Neutrophil (primary cell): ENCODE measurements around the gene SOAT2.

Experiments used
- H3K27ac ChIP-seq: fragments of 200-600 bp; sonication (generic); 2 replicates; pipeline ENCODE4 v1.5.1; 2016; ENCODE audit warnings: mild to moderate bottlenecking, moderate library complexity
- H3K27me3 ChIP-seq: fragments of 200-600 bp; sonication (generic); 2 replicates; pipeline ENCODE4 v1.6.0; 2016; ENCODE audit warnings: mild to moderate bottlenecking
- H3K36me3 ChIP-seq: fragments of 200-600 bp; sonication (generic); 2 replicates; pipeline ENCODE4 v1.5.1; 2017
- H3K4me1 ChIP-seq, 2 experiments: fragments of 200-600 bp in 1 of 2; sonication (generic) in 1 of 2; 1 replicate in 1 of 2; 2 replicates in 1 of 2; pipeline versions ENCODE4 v1.5.1 to v1.6.1; 2013 to 2016; ENCODE audit warnings: low read depth in 1 of 2, low read length in 1 of 2, mild to moderate bottlenecking in 1 of 2, moderate library complexity in 1 of 2; ENCODE audit not compliant: control insufficient read depth in 1 of 2, insufficient read depth in 1 of 2
- H3K4me3 ChIP-seq, 2 experiments: fragments of 200-600 bp in 1 of 2; sonication (generic) in 1 of 2; 1 replicate in 1 of 2; 2 replicates in 1 of 2; pipeline ENCODE4 v1.5.1; 2013 to 2016; ENCODE audit warnings: low read depth in 1 of 2, low read length in 1 of 2, mild to moderate bottlenecking in 1 of 2, moderate library complexity in 1 of 2
- H3K9me3 ChIP-seq: fragments of 200-600 bp; sonication (generic); 2 replicates; pipeline ENCODE4 v1.5.1; 2016
- CTCF ChIP-seq: fragments of 200-600 bp; sonication (generic); IDR thresholded peaks from 2 replicates; pipeline ENCODE4 v1.5.1; 2016; ENCODE audit warnings: antibody characterized with exemption

SOAT2 gene

GRCh38 chr12:53113136-53113705 is 9.9 kb downstream of the SOAT2 start:
- Histone ChIP-seq H3K27ac (no peak overlapping the region), H3K9me3 (no peaks in the 10 kb centered on the region), H3K4me1 (no peaks in the 10 kb centered on the region), H3K27me3 (no peaks in the 10 kb centered on the region), H3K36me3 (no peaks in the 10 kb centered on the region), H3K4me3 (no peak overlapping the region)
- TF ChIP-seq CTCF: no peak

- H3K36me3 ChIP-seq: no peaks in the 10 kb centered on the region
- no peak overlapping the region for H3K27ac ChIP-seq
- no peak for TF ChIP-seq CTCF
- no peak overlapping the region for H3K4me3 ChIP-seq
- no peaks in the 10 kb centered on the region for H3K4me1 ChIP-seq
- H3K27me3 ChIP-seq: no peaks in the 10 kb centered on the region
- no peaks in the 10 kb centered on the region for H3K9me3 ChIP-seq
Observed at GRCh38 chr12:53113951-53114350, 10.7 kb downstream of the SOAT2 start.

GRCh38 chr12:53115112-53115890 is 12.0 kb downstream of the SOAT2 start:
- Histone ChIP-seq H3K27me3 (no peaks in the 10 kb centered on the region), H3K9me3 (no peaks in the 10 kb centered on the region), H3K4me3 (no peak overlapping the region), H3K27ac (no peak overlapping the region), H3K36me3 (no peaks in the 10 kb centered on the region), H3K4me1 (no peaks in the 10 kb centered on the region)
- no peak for TF ChIP-seq CTCF

GRCh38 chr12:53115891-53116648 is 12.8 kb downstream of the SOAT2 start:
- no peaks in the 10 kb centered on the region for H3K9me3 ChIP-seq
- no peak overlapping the region for H3K4me3 ChIP-seq
- H3K36me3 ChIP-seq: no peaks in the 10 kb centered on the region
- H3K27me3 ChIP-seq: no peaks in the 10 kb centered on the region
- H3K4me1 ChIP-seq: no peaks in the 10 kb centered on the region
- no peak for TF ChIP-seq CTCF
- H3K27ac ChIP-seq: no peak overlapping the region

GRCh38 chr12:53118751-53119300 is 15.5 kb downstream of the SOAT2 start:
- H3K9me3 ChIP-seq: no peaks in the 10 kb centered on the region

More at GRCh38 chr12:53118751-53119300, 15.5 kb downstream of the SOAT2 start:
- Histone ChIP-seq H3K4me3 (no peak overlapping the region), H3K27me3 (no peaks in the 10 kb centered on the region), H3K36me3 (no peaks in the 10 kb centered on the region), H3K4me1 (no peaks in the 10 kb centered on the region), H3K27ac (no peak overlapping the region)
- TF ChIP-seq CTCF: no peak
